ENCODE data around the gene TSTD2.

The TSTD2 gene

GRCh38 chr9:97672403-97672802 is 39.2 kb upstream of the TSTD2 start:
- H3K9me2 ChIP-seq (replicated peaks; ENCODE audit: insufficient read depth, low read length), result no peaks in the 10 kb centered on the region
- TF ChIP-seq CTCF (IDR thresholded peaks at IDR 0.05; ENCODE audit: insufficient read depth, low read length, poor library complexity, severe bottlenecking), result no peak
- TF ChIP-seq EZH2phosphoT487 (conservative IDR thresholded peaks at IDR 0.05; ENCODE audit: low read length), result no peak
- no peak overlapping the region for H3K4me3 ChIP-seq (ENCODE audit: insufficient read depth, low read length, poor library complexity, severe bottlenecking)
- H3K27me3 ChIP-seq (ENCODE audit: low read length), result no peaks in the 10 kb centered on the region
- peaks cover 80% of the 10 kb centered on the region for H3K36me3 ChIP-seq (ENCODE audit: low read length)
- H2AFZ ChIP-seq (ENCODE audit: low read depth, low read length, severe bottlenecking), result no peak overlapping the region
- H3K9me3 ChIP-seq (ENCODE audit: insufficient read depth, low read length), result no peaks in the 10 kb centered on the region
- no peaks in the 10 kb centered on the region for H4K20me1 ChIP-seq (ENCODE audit: low read depth, low read length)
- peaks cover 22% of the 10 kb centered on the region for H3F3A ChIP-seq (ENCODE audit: insufficient read depth)
- no peaks in the 10 kb centered on the region for H3K79me2 ChIP-seq (ENCODE audit: insufficient read depth, low read length)
- H3K4me2 ChIP-seq (ENCODE audit: low read depth, low read length, poor library complexity, severe bottlenecking), result no peak overlapping the region
- H3K9ac ChIP-seq (ENCODE audit: low read length), result no peak overlapping the region
- H3K27ac ChIP-seq (ENCODE audit: low read depth, low read length), result no peak overlapping the region

GRCh38 chr9:97670586-97670985 is 37.4 kb upstream of the TSTD2 start:
- H3F3A ChIP-seq (ENCODE audit: insufficient read depth), result peaks cover 15% of the 10 kb centered on the region
- no peaks in the 10 kb centered on the region for H3K79me2 ChIP-seq (ENCODE audit: insufficient read depth, low read length)
- H3K9me2 ChIP-seq (replicated peaks; ENCODE audit: insufficient read depth, low read length), result no peaks in the 10 kb centered on the region
- H3K9ac ChIP-seq (ENCODE audit: low read length), result no peak overlapping the region
- TF ChIP-seq CTCF (IDR thresholded peaks at IDR 0.05; ENCODE audit: insufficient read depth, low read length, poor library complexity, severe bottlenecking) (no peak), EZH2phosphoT487 (conservative IDR thresholded peaks at IDR 0.05; ENCODE audit: low read length) (no peak)
- no peak overlapping the region for H3K4me2 ChIP-seq (ENCODE audit: low read depth, low read length, poor library complexity, severe bottlenecking)
- no peak overlapping the region for H2AFZ ChIP-seq (ENCODE audit: low read depth, low read length, severe bottlenecking)
- H3K36me3 ChIP-seq (ENCODE audit: low read length), result peaks cover 81% of the 10 kb centered on the region
- no peaks in the 10 kb centered on the region for H3K27me3 ChIP-seq (ENCODE audit: low read length)
- H3K9me3 ChIP-seq (ENCODE audit: insufficient read depth, low read length), result no peaks in the 10 kb centered on the region
- H4K20me1 ChIP-seq (ENCODE audit: low read depth, low read length), result no peaks in the 10 kb centered on the region
- no peak overlapping the region for H3K4me3 ChIP-seq (ENCODE audit: insufficient read depth, low read length, poor library complexity, severe bottlenecking)
- no peak overlapping the region for H3K27ac ChIP-seq (ENCODE audit: low read depth, low read length)

- Histone ChIP-seq H3F3A (ENCODE audit: insufficient read depth) (0 out of 2 replicates have a peak, but pooled peaks cover 3% of the 10 kb centered on the region), H3K36me3 (ENCODE audit: low read length) (peaks cover 74% of the 10 kb centered on the region), H3K9me2 (replicated peaks; ENCODE audit: insufficient read depth, low read length) (no peaks in the 10 kb centered on the region), H3K79me2 (ENCODE audit: insufficient read depth, low read length) (no peaks in the 10 kb centered on the region), H3K9ac (ENCODE audit: low read length) (no peak overlapping the region), H3K27ac (ENCODE audit: low read depth, low read length) (no peak overlapping the region), H2AFZ (ENCODE audit: low read depth, low read length, severe bottlenecking) (no peak overlapping the region), H3K4me3 (ENCODE audit: insufficient read depth, low read length, poor library complexity, severe bottlenecking) (no peak overlapping the region), H3K4me2 (ENCODE audit: low read depth, low read length, poor library complexity, severe bottlenecking) (no peak overlapping the region), H4K20me1 (ENCODE audit: low read depth, low read length) (no peaks in the 10 kb centered on the region), H3K9me3 (ENCODE audit: insufficient read depth, low read length) (no peaks in the 10 kb centered on the region), H3K27me3 (ENCODE audit: low read length) (no peaks in the 10 kb centered on the region)
- no peak for TF ChIP-seq EZH2phosphoT487 (conservative IDR thresholded peaks at IDR 0.05; ENCODE audit: low read length)
- TF ChIP-seq CTCF (IDR thresholded peaks at IDR 0.05; ENCODE audit: insufficient read depth, low read length, poor library complexity, severe bottlenecking), result no peak
Observed at GRCh38 chr9:97668485-97668884, 35.3 kb upstream of the TSTD2 start.

All from SU-DHL-6 (cell line).